ENCODE measurements around the gene MAP3K20.

GRCh38 chr2:173171321-173171720 is 95.7 kb downstream of the MAP3K20 start:
- TF ChIP-seq, protein P1, sequence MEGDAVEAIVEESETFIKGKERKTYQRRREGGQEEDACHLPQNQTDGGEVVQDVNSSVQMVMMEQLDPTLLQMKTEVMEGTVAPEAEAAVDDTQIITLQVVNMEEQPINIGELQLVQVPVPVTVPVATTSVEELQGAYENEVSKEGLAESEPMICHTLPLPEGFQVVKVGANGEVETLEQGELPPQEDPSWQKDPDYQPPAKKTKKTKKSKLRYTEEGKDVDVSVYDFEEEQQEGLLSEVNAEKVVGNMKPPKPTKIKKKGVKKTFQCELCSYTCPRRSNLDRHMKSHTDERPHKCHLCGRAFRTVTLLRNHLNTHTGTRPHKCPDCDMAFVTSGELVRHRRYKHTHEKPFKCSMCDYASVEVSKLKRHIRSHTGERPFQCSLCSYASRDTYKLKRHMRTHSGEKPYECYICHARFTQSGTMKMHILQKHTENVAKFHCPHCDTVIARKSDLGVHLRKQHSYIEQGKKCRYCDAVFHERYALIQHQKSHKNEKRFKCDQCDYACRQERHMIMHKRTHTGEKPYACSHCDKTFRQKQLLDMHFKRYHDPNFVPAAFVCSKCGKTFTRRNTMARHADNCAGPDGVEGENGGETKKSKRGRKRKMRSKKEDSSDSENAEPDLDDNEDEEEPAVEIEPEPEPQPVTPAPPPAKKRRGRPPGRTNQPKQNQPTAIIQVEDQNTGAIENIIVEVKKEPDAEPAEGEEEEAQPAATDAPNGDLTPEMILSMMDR (IDR thresholded peaks at IDR 0.05), result no peak
- no peak for TF ChIP-seq POLR2A (IDR thresholded peaks at IDR 0.05)

All from Peyer's patch (tissue), 4 donors.